HL-60 (cell line): ENCODE measurements around the gene CEP350.

Experiments used
- DNase-seq, 2 experiments: peaks; one replicate each; pipeline ENCODE4 v3.0.0-alpha.2; 2010 to 2020; ENCODE audit warnings: low read depth in 1 of 2, low spot score in 1 of 2
- H3K27ac ChIP-seq: fragments of 250-450 bp; sonication (Bioruptor Pico); replicated peaks from 2 replicates; pipeline ENCODE4 v1.5.1; 2020; ENCODE audit warnings: mild to moderate bottlenecking, moderate library complexity
- H3K27me3 ChIP-seq: fragments of 250-450 bp; sonication (Bioruptor Pico); 2 replicates; pipeline ENCODE4 v1.5.1; 2021; ENCODE audit warnings: mild to moderate bottlenecking, moderate library complexity; ENCODE audit not compliant: insufficient read depth, poor library complexity, severe bottlenecking
- H3K4me3 ChIP-seq: replicated peaks from 2 replicates; pipeline ENCODE4 v1.5.1; 2011; ENCODE audit warnings: mild to moderate bottlenecking, control low read depth, low read length; ENCODE audit not compliant: insufficient read depth
- GABPA ChIP-seq: IDR thresholded peaks from 2 replicates; pipeline ENCODE4 v1.6.1; 2012; ENCODE audit warnings: low read depth
- POLR2AphosphoS5 ChIP-seq: IDR thresholded peaks from 2 replicates; pipeline ENCODE4 v1.6.1; 2012; ENCODE audit warnings: low read depth
- SPI1 ChIP-seq: IDR thresholded peaks from 2 replicates; pipeline ENCODE4 v1.6.1; 2012; ENCODE audit warnings: low read depth, mild to moderate bottlenecking, borderline replicate concordance
- TF ChIP-seq, protein P1 (sequence below): IDR thresholded peaks from one replicate; pipeline ENCODE4 v1.5.1; 2011; ENCODE audit warnings: low read length, control low read depth, inconsistent platforms; ENCODE audit not compliant: insufficient read depth
- TF ChIP-seq, protein P2 (sequence below): IDR thresholded peaks from 2 replicates; pipeline ENCODE4 v1.6.1; 2012; ENCODE audit warnings: low read depth; ENCODE audit not compliant: insufficient replicate concordance

CEP350 gene

DNA sequence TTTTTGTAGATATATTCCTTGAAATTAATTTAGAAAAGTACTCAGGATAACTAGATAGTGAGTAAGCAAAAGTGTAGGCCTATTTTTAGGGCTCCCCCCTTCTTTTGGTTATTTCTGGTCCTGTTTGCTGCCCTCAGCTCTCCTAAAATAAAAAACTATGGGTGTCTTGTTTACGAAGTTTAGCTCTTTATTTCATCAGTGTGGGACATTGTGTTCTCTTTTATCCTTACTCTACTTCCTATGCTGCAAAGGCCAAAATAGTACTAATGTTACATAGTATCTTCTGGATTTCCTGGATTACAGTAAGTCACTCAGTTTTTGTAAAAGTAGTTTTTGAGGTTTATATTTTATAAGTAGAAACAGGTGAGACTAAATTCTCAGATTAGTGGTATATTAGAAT lies 15.4 kb downstream of the CEP350 start:
- Histone ChIP-seq H3K4me3 (no peak overlapping the region), H3K27ac (no peak overlapping the region), H3K27me3 (no peaks in the 10 kb centered on the region)
- no peak for TF ChIP-seq GABPA
- no peak for TF ChIP-seq POLR2AphosphoS5
- TF ChIP-seq, protein P1, sequence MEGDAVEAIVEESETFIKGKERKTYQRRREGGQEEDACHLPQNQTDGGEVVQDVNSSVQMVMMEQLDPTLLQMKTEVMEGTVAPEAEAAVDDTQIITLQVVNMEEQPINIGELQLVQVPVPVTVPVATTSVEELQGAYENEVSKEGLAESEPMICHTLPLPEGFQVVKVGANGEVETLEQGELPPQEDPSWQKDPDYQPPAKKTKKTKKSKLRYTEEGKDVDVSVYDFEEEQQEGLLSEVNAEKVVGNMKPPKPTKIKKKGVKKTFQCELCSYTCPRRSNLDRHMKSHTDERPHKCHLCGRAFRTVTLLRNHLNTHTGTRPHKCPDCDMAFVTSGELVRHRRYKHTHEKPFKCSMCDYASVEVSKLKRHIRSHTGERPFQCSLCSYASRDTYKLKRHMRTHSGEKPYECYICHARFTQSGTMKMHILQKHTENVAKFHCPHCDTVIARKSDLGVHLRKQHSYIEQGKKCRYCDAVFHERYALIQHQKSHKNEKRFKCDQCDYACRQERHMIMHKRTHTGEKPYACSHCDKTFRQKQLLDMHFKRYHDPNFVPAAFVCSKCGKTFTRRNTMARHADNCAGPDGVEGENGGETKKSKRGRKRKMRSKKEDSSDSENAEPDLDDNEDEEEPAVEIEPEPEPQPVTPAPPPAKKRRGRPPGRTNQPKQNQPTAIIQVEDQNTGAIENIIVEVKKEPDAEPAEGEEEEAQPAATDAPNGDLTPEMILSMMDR: no peak
- TF ChIP-seq, protein P2, sequence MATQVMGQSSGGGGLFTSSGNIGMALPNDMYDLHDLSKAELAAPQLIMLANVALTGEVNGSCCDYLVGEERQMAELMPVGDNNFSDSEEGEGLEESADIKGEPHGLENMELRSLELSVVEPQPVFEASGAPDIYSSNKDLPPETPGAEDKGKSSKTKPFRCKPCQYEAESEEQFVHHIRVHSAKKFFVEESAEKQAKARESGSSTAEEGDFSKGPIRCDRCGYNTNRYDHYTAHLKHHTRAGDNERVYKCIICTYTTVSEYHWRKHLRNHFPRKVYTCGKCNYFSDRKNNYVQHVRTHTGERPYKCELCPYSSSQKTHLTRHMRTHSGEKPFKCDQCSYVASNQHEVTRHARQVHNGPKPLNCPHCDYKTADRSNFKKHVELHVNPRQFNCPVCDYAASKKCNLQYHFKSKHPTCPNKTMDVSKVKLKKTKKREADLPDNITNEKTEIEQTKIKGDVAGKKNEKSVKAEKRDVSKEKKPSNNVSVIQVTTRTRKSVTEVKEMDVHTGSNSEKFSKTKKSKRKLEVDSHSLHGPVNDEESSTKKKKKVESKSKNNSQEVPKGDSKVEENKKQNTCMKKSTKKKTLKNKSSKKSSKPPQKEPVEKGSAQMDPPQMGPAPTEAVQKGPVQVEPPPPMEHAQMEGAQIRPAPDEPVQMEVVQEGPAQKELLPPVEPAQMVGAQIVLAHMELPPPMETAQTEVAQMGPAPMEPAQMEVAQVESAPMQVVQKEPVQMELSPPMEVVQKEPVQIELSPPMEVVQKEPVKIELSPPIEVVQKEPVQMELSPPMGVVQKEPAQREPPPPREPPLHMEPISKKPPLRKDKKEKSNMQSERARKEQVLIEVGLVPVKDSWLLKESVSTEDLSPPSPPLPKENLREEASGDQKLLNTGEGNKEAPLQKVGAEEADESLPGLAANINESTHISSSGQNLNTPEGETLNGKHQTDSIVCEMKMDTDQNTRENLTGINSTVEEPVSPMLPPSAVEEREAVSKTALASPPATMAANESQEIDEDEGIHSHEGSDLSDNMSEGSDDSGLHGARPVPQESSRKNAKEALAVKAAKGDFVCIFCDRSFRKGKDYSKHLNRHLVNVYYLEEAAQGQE: no peak
- no peak for TF ChIP-seq SPI1
- DNase-seq: no peak

DNA sequence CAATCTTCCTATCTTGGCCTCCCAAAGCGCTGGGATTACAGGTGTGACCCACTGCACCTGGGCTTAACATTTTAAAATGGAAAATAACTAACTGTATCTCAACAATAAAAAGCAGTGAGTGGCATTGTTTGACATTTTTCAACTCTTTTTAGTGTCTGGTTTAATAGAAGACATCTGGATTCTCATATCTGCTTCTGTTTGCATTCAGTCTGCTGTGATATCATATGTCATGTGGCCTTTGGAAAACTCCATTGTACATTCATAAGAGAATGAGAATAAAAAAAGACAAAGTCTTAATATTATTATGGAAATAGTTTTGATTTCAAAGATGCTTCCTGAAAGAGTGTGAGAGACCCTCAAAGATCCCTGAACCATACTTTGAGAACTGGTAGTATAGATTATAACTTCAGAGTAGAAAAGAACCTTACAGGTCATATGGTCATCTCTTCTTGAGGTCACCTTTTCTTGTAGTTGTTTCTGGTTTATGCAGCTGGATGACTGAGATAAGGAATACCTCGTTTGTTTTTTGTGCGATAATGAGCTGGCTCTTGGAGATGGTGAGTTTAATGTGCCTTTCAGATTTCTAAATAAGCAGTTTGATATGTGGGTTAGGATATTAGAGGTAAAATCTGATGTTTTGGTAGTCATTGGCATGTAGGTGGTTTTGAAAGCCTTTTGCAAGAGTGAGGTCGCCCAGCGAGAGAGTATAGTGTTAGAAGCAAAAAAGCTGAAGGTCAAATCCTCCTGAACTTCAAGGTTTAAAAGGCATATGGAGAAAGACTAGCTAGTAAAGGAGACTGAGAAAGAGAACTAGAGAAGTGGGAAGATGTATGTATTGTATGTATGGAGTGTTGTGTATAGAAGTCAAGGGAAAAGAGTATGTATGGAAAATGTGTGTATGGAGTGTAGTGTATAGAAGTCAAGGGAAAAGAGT lies 17.2 kb downstream of the CEP350 start:
- Histone ChIP-seq H3K27ac (no peak overlapping the region; the same call in 1 of the 2 replicates), H3K27me3 (no peaks in the 10 kb centered on the region), H3K4me3 (no peak overlapping the region)
- DNase-seq: no peak
- TF ChIP-seq SPI1 (no peak), POLR2AphosphoS5 (no peak), GABPA (no peak)
- TF ChIP-seq, protein P1: no peak
- TF ChIP-seq, protein P2: no peak

DNA sequence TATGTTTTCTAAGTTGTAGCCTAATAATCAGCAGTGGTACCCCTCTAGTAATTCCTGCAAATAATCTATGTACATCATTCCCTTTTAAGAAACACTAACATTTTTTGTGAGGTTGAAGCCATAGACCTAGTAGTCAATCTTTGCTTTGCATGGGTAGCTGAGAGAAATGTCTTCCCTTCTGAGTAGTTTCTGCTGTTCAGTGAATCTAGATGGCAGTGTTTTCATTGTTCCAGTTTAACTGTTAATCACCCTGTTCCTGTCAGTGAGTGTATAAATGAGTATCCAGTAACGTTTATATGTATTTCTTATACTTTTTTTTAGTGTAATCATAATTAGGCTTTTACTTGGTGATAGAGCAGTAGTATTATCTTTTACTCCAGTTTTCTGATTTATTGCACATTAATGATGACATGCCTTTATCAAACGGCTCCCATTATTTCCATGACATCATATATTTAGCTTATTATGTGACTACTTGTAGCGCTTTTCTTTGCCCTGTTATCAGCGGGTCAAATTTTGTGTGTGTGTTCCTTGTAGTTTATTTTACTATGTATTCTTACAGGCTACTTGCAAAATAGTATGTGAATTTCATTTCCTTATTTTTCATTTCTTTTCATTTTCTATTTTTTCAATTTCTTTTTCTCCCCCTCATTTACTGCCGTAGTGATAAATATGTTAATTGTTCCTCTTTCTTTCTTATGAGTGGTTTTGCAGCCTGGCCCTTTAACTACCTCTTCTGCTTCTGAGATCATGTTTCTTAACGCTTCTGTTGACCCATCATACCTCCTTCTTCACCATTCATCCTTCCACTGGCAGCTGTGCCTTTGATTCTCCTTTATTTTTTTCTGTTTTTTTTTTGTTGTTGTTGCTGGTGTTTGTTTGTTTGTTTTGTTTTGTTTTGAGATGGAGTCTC lies 18.8 kb downstream of the CEP350 start:
- no peaks in the 10 kb centered on the region for H3K27me3 ChIP-seq
- no peak overlapping the region for H3K4me3 ChIP-seq
- H3K27ac ChIP-seq: 0 out of 2 replicates have a peak overlapping the region, but pooled peaks have one; percentile 14
- TF ChIP-seq, protein P1: no peak
- TF ChIP-seq, protein P2: no peak
- TF ChIP-seq GABPA (no peak), SPI1 (no peak), POLR2AphosphoS5 (no peak)
- peak in 1 of 2 experiments; percentile 46 for DNase-seq
